ENCODE results near the gene ACSM2B.

ACSM2B gene

GRCh38 chr16:20620003-20620402, 43.8 kb upstream of the ACSM2B start:
- ChIA-PET CTCF (no interaction called here), POLR2A (no interaction called here)
- DNase-seq (ENCODE audit: extremely low spot score): no peak
- TF ChIP-seq CTCF (IDR thresholded peaks at IDR 0.05; ENCODE audit: control extremely low read depth, extremely low read depth, low read depth, missing control alignments): no peak

GRCh38 chr16:20617271-20617670, 41.1 kb upstream of the ACSM2B start:
- DNase-seq (ENCODE audit: extremely low spot score): no peak
- ChIA-PET POLR2A (no interaction called here), CTCF (interaction anchor here (1.5 kb wide), 1 partner anchor 12 kb away, joined by 3 read pairs; no protein-coding TSS in a partner anchor)
- TF ChIP-seq CTCF (IDR thresholded peaks at IDR 0.05; ENCODE audit: control extremely low read depth, extremely low read depth, low read depth, missing control alignments): no peak

GRCh38 chr16:20614186-20615141, 38.3 kb upstream of the ACSM2B start:
- no peak for DNase-seq (ENCODE audit: extremely low spot score)
- TF ChIP-seq CTCF (IDR thresholded peaks at IDR 0.05; ENCODE audit: control extremely low read depth, extremely low read depth, low read depth, missing control alignments): no peak
- POLR2A ChIA-PET: no interaction called here
- CTCF ChIA-PET: interaction anchor here (0.7 kb wide), 1 partner anchor 10 kb away, joined by 3 read pairs; no protein-coding TSS in a partner anchor

- no peak for DNase-seq (ENCODE audit: extremely low spot score)
- CTCF ChIA-PET: no interaction called here
- POLR2A ChIA-PET: no interaction called here
- no peak for TF ChIP-seq CTCF (IDR thresholded peaks at IDR 0.05; ENCODE audit: control extremely low read depth, extremely low read depth, low read depth, missing control alignments)
These were observed 37.5 kb upstream of the ACSM2B start for GRCh38 chr16:20613481-20614185.

- CTCF ChIA-PET: no interaction called here
These were observed 36.6 kb upstream of the ACSM2B start for GRCh38 chr16:20612551-20613480.

More at GRCh38 chr16:20612551-20613480, 36.6 kb upstream of the ACSM2B start:
- DNase-seq (ENCODE audit: extremely low spot score): no peak
- POLR2A ChIA-PET: no interaction called here
- no peak for TF ChIP-seq CTCF (IDR thresholded peaks at IDR 0.05; ENCODE audit: control extremely low read depth, extremely low read depth, low read depth, missing control alignments)

Measured in GM10248 (cell line).